GM12875 (cell line): ENCODE data around the gene ALPI.

Source experiments
- H3K4me3 ChIP-seq: one replicate; pipeline ENCODE4 v1.5.1; 2011; ENCODE audit warnings: low read depth, low read length, control low read depth
- TF ChIP-seq, protein P1 (sequence below): IDR thresholded peaks from 2 replicates; pipeline ENCODE4 v1.5.1; 2011; ENCODE audit warnings: low read depth, mild to moderate bottlenecking, control low read depth, inconsistent platforms, low read length, moderate library complexity, borderline replicate concordance; ENCODE audit not compliant: insufficient read depth

Gene ALPI

DNA sequence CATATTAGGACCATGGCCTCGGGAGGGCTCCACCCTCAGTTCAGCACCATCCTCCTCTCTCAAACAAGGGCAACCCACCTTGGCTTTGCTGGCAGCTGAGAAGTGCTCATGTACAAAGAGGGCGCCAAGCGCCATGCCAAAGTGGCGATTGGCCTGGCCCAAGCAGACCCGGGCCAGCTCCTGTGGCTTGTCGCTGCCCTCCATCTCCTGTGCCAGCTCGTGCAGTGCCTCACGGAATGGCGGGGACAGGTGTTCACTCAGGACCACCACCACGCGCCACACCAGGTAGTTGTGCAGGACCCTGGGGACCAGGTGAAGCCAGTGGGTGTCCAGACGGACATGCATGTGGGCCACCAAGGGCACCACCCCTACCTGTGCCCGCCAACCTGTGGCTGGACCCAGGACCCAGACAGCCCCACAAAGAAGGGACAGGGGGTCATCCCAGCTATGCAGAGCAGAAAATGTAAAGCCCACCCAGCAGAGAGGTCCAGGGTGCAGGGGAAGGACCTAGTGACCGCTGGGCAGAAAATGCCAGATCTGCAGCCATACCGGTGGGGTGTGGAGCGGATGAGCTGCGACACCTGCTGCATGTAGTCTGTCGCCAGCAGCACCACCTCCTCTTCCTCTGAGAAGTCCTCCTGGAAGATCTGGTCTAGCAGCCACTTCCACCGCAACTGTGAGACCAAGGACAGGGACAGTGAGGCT is 28.1 kb downstream of the ALPI start:
- TF ChIP-seq, protein P1, sequence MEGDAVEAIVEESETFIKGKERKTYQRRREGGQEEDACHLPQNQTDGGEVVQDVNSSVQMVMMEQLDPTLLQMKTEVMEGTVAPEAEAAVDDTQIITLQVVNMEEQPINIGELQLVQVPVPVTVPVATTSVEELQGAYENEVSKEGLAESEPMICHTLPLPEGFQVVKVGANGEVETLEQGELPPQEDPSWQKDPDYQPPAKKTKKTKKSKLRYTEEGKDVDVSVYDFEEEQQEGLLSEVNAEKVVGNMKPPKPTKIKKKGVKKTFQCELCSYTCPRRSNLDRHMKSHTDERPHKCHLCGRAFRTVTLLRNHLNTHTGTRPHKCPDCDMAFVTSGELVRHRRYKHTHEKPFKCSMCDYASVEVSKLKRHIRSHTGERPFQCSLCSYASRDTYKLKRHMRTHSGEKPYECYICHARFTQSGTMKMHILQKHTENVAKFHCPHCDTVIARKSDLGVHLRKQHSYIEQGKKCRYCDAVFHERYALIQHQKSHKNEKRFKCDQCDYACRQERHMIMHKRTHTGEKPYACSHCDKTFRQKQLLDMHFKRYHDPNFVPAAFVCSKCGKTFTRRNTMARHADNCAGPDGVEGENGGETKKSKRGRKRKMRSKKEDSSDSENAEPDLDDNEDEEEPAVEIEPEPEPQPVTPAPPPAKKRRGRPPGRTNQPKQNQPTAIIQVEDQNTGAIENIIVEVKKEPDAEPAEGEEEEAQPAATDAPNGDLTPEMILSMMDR = no peak

DNA sequence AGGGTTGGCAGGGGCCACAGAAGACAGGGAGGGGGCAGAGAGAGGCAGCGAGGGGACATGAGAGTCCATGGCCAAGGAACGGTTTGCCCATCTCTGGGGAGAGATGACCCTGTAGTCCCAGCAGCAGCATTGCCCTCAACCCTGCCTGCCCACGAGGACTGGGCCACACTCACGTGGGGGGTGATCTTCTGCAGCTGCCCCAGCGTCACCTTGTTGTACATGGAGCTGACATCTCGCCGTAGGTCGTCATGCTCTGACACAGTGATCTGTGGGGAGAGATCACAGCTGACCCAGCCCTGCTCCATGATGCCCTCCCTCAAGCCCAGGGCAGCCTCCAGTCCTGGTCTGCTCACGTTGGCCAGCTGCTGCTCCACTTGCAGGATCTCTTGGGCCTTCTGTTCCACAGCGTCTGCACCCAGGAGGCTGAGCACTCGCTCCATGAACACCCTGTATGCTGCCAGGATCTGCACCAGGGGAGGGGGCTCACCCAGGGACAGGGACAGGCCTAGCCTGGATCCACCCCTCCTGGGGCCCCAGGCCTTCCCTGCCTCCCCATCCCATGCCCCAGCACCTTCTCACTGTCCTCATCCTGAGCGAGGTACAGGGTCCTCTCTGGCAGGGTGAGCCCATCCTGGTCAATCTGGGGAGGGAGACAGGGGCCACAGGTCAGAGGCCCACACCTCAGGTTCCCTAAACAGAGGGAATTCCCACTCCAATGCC is 28.8 kb downstream of the ALPI start:
- TF ChIP-seq, protein P1 = no peak
- H3K4me3 ChIP-seq = no peak overlapping the region

More for the DNA sequence above, 28.1 kb downstream of the ALPI start:
- no peak overlapping the region for H3K4me3 ChIP-seq

DNA sequence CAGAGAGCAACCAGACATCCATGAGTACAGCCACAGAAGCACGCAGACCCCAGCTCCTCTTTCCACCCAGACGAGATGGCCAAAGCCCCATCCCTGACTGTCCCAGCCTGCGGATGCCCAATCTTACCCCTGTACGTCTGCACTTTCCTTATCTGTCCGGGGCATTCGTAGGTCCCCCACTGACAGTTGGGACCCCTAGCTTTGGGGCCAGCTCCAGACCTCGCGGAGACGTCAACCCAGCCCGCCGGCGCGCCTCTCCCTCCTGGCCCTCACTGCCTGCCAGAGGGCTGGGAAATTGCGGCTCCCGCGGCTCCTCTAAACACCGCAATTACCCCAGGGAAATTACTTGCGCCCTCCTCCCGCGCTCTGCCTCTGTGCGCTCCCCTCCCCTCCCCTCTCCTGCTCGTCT is 29.4 kb downstream of the ALPI start:
- TF ChIP-seq, protein P1 = no peak
- no peak overlapping the region for H3K4me3 ChIP-seq

DNA sequence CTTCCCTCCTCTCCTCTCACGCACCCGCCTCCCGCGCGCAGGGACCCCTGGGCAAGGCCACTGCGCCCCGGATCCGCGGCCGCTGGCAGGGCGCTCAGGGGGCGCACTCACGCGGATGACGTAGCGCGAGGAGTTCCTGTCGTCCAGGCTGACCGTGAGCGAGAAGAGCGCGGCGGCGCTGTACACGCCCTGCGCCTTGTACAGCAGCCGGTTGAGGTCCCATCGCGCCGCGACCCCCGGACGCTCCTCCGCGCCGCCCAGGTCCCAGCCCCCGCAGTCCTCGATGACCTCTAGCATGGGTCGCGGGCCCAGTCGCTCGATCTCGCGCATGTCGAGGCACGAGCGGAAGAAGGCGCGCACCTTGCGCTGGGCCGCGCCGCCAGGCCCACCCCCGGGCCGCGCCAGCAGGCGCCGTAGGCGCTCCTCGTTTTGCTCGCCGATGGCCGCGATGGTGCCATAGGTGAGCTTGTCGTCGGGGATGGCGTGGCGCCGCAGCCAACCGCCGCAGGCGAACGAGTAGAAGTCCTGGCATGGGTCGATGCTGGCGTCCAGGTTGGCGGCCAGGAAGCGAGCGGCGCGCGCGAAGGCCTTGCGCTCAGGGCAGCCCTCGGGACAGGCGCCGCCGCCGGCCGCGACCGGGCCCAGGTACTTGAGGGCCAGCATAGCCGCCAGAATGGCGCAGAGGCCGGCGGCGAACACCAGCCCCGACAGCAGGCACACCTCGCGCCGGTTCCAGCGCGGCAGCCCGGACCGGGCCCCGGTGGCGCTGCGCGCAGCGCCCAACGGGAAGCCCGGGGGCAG is 30.0 kb downstream of the ALPI start:
- TF ChIP-seq, protein P1 = no peak

DNA sequence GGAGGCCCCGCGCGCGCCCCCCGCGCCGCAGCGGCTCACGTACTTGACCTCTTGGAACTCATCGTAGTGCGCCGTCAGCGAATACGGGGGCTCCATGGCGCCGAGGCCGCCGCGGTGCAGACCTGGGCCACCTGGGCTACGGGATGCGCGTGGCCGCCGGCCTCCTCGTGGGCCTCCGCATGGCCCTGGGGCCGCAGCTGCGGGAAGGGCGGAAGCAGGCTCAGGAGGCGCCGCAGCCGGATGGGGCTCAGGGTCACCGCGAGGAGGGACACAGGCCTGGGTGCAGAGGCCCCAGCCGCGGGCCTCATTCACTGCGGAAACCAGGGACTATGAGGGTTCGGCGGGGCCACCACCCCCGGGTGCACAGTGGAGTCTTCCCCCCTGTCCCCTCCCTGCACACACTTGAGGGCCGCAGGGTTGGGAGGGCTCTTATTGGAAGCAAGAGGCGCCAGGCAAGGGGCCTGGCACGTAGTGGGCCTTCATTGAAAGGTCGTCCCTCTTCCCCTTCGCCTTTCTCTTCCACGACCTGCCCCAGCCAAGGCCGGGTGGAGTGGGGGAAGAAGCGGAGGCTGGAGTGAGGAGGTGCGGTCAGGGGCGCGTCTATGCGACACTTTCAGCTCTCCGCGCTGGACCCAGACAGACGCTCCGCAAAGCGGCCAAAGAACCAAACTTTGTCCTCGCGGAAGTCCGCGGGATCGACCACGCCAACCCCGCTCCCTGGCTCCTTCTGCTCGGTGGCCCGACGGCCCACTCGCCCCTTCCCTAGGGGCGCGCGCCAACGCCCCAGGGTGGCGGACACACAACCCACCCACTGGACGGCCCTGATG is 30.8 kb downstream of the ALPI start:
- TF ChIP-seq, protein P1 = no peak
- H3K4me3 ChIP-seq = no peak overlapping the region

More for the DNA sequence above, 30.0 kb downstream of the ALPI start:
- H3K4me3 ChIP-seq = no peak overlapping the region

DNA sequence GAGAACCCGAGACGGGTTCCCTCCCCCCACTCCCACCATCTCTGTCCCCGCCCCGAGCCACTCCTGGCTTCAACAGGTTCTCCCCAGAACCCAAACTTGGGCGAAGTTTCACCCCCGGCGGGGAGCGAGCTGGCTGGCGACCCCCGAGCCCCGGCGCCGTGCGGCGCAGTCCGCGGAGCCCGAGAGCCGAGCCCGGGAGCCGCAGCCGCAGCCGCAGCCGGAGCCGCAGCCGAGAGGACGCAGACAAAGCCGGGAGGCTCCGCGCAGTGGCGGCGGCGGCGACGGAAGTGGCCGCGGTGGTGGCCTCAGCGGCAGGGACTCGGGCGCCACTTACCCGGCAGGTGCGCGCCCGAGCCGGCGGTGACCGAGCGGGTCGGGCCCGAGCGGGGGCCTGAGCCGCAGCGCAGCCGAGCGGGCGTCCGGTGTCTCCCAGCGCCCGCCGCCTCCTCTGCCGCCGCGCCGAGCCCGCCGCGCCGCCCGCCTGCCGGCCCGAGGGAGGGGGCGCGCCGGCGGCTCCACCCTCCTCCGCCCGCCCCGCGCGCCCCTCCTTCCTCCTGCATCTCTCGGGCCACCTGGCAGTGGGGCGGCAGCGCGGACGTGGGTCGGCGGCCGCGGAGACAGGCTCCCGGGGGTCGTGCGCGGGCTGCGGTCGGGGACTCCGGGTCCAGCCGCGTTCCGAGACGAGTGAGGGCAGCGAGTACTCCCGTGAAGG is 31.6 kb downstream of the ALPI start, which contains the start of gene ECEL1:
Gene ECEL1, minus strand, starts transcription at position 450 of the 712 bp plus-strand sequence. CDS start 1,181 bp downstream, outside the sequence.
- H3K4me3 ChIP-seq = no peak within 1 kb of the TSS
- TF ChIP-seq, protein P1 = no peak
